Measurements from ENCODE around the gene MAST1.
"Not testable (repeated sequence)": the region's sequence is repeated elsewhere in the genome, so short reads cannot be mapped to it uniquely, and the experiment has no call there.

The MAST1 gene

DNA sequence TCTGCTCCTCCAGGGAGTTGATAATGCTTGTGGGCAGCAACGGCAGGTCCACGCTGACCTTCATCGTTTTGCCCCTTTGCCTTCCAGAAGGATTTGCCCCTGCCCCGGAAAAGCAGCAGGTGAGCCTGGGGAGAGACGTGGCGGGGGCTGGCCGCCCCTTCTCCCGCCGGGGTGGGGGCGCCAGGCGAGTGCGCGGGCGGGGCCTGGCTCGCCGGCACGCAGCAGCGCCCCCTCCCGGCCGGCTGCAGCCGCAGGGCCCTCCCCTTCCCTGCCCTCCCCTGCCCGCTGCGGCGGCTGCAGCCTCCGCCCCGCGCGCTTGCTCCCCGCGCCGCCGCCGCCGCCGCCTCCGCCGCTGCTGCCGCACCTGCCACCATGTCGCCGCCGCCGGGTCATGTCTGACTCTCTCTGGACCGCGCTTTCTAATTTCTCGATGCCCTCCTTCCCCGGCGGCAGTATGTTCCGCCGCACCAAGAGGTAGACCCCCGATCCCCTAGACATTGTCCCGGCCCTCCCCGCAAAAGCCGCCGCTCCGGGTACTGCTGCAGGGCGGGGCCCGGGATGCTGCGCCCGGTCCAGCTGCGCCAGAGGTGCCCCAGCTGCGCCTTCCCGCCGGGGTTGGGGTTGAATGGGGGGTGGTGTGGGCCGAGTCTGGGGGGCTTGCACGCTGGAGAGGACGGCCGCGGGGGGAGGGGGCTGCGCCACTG, at the start of gene MAST1:
MAST1 (plus strand) TSS at position 334 of the 704 bp plus-strand sequence; CDS start at position 392, 58 bp downstream.
- peak; percentile 58 to 89 (median 66) for DNase-seq

DNA sequence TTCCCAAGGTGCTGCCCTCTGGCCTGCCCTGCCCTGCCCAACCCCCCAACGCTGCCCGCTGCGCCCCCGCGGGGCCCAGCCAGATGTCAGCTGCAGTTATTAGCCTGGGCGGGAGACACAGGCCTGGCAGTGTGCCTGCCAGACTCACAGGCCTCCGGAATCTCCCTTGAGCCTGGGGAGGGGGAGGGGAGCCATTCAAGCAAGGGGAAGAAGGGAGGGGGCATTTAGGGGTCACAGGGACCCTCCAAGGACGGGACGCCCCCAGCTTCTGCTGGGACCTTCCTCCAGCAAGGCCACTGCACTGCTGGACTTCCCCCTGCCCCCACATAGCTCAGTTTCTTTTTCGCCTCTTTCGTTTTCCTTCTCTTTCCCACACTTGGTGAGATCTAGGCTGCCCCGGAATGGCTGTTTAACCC, 49.6 kb upstream of the MAST1 start:
- DNase-seq: peak; percentile 96 to 99 (median 97)

DNA sequence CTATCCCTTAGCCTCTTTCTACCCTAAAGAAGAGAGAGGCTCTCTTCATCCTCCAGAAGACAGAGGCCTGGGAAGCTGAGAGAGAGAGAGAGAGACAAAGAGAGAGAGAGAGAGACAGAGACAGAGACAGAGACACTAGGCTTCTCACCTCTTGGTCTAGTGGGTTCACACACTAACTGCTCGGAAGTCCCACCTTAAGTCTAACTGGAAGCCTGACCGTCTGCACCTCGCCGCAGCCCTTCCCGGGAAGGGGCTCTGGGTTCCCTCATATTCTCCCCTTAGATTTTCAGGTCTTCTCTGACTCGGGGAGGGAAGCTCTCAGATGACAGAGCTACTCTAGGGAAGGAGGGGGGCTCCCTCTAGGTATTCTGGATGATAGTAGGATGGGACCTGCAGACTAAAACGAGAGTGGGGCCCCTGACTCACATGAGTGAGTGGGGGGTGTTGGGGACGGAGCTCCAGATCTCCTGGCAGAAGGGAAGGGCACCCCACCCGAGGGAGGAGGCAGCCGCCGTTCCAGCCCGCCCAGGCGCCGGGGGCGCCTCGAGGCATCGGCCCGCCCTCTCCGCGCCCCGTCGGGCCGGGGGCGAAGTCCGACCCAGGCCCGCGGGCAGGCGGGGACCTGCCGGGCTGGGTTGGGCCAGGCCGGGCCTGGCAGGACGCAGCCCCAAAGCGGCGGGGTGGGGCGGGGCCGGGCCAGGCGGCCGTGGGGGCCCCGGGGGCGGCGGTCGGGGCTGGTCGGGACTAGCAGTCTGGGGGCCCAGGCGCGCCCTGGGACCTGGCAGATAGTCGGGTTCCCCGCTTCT, 49.0 kb upstream of the MAST1 start:
- no peak for DNase-seq

DNA sequence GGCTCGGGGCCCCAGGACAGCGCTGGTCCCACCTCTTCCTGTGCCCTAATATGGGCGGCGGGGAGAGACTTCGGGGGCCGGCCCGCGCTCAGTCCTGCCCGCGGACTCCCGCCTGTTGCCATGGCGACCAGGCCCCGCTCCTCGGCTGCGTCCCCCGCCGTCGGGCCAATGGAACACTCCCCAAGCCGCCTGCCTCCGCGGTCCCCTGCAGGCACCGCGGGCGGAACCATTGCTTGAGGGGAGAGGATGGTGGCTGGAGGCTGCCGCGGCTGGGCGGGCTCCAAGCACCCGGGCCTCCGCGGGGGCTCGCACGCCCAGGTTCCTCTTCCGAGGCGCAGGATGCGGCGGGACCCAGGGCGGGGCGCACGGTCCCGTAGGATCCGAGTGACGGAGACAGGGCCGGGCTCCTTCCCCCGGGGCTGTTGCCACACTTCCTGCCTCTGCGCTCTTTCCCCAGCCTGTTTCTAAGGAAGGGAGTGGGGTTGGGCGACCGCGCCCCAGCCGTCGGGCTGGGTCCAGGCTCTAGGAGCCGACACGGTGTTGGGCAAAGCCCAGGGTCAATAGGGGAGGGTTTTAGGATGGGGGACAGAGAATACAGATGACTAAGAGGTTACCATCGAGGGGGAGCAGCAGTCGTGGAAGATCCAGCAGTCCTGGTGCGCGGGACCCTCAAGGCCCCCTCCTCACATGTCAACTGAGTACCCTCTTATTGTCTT, 48.3 kb upstream of the MAST1 start:
- DNase-seq: peak; percentile 99 to 100 (median 100)

DNA sequence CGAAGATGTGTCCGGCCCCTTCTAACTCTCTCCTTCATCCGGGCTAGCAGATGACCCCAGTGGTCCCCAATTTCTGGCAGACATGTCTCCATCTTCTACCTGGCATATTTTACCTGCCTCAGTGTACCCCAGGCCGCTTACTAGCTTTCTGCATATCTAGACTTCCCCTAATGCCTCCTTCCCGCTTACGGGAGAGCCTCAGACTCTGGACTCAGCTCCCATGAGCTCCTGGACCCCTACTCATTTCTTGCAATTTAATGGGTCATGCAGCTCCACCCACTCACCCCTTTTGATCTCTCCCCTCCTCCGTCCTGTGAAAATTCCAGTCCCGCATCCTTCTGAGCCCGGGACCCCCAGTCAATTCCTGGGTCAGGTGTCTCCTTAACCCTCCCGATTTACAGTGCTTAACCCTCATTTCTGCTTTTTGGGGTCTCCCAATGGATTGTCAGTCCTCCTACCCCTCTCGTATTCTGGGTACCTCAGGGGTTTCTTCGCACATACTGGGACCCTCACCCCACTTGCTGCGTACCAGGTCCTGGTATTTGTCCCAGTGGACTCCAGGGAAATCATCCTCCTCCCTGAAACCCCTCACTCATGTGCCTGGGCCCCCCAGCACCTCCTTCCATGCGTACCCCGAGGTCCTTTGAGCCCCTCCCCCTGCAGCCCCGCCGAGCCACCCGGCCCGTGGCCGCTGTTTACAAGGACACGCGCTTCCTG, 47.5 kb upstream of the MAST1 start:
- DNase-seq: peak in 2 of 3 donors; percentile 33 to 48

DNA sequence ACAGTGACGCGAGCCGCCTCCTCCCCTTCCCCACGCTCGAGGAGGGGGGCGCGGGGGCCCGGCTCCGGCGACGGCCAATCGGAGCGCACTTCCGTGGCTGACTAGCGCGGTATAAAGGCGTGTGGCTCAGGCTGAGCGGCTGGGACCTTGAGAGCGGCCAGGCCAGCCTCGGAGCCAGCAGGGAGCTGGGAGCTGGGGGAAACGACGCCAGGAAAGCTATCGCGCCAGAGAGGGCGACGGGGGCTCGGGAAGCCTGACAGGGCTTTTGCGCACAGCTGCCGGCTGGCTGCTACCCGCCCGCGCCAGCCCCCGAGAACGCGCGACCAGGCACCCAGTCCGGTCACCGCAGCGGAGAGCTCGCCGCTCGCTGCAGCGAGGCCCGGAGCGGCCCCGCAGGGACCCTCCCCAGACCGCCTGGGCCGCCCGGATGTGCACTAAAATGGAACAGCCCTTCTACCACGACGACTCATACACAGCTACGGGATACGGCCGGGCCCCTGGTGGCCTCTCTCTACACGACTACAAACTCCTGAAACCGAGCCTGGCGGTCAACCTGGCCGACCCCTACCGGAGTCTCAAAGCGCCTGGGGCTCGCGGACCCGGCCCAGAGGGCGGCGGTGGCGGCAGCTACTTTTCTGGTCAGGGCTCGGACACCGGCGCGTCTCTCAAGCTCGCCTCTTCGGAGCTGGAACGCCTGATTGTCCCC, 46.8 kb upstream of the MAST1 start, which contains the start of gene JUNB:
JUNB (plus strand) TSS at position 142 of the 706 bp plus-strand sequence; CDS start at position 428, 286 bp downstream.
- peak; percentile 99 to 100 (median 99) for DNase-seq

DNA sequence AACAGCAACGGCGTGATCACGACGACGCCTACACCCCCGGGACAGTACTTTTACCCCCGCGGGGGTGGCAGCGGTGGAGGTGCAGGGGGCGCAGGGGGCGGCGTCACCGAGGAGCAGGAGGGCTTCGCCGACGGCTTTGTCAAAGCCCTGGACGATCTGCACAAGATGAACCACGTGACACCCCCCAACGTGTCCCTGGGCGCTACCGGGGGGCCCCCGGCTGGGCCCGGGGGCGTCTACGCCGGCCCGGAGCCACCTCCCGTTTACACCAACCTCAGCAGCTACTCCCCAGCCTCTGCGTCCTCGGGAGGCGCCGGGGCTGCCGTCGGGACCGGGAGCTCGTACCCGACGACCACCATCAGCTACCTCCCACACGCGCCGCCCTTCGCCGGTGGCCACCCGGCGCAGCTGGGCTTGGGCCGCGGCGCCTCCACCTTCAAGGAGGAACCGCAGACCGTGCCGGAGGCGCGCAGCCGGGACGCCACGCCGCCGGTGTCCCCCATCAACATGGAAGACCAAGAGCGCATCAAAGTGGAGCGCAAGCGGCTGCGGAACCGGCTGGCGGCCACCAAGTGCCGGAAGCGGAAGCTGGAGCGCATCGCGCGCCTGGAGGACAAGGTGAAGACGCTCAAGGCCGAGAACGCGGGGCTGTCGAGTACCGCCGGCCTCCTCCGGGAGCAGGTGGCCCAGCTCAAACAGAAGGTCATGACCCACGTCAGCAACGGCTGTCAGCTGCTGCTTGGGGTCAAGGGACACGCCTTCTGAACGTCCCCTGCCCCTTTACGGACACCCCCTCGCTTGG, 46.1 kb upstream of the MAST1 start:
- DNase-seq: peak; percentile 70 to 81 (median 77)

DNA sequence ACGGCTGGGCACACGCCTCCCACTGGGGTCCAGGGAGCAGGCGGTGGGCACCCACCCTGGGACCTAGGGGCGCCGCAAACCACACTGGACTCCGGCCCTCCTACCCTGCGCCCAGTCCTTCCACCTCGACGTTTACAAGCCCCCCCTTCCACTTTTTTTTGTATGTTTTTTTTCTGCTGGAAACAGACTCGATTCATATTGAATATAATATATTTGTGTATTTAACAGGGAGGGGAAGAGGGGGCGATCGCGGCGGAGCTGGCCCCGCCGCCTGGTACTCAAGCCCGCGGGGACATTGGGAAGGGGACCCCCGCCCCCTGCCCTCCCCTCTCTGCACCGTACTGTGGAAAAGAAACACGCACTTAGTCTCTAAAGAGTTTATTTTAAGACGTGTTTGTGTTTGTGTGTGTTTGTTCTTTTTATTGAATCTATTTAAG, 45.4 kb upstream of the MAST1 start:
- DNase-seq: no peak

DNA sequence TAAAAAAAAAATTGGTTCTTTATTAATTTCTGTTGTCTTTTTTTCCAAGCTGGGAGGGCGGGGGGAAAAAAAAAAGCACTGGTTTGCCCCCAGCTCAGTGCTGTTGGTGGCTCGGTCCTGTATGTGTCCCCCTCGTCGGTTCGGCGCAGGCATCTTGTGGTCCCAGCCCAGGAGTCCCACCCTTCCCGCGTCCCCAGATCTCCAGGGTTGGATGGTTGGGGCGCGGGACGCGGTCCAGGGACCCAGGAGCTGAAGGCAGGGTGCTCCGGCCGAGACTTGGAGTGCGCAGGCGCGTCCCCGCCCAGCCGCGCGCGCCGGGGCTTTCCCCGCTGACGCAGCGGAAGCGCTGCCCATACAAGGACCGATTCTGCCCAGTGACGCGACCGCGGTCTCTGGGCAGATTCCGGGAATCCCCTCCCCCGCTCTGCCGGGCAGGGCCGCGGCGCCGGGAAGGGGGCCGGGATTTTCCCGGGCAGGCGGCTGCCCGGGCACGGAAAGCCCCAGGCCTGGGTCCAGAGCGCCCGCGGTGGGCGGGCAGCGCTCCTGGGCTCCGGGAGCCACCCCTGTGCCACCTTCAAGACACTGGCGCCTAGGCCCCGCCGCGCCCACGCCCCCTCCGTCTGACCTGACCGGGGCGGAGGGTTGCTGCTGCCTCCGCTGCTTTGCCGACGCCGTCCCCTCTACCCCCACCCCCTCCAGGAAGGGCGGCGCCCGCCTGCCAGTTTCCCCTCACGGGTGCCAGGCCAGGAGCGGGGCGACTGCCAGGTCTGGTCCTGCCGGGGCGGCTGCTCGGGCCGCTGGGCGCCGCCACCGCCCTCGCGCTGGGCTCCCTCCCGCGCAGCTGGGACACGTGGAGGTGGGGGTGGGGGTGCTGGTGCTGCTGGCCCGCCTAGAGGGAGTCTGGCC, 44.8 kb upstream of the MAST1 start:
- peak; percentile 98 to 99 (median 98) for DNase-seq

DNA sequence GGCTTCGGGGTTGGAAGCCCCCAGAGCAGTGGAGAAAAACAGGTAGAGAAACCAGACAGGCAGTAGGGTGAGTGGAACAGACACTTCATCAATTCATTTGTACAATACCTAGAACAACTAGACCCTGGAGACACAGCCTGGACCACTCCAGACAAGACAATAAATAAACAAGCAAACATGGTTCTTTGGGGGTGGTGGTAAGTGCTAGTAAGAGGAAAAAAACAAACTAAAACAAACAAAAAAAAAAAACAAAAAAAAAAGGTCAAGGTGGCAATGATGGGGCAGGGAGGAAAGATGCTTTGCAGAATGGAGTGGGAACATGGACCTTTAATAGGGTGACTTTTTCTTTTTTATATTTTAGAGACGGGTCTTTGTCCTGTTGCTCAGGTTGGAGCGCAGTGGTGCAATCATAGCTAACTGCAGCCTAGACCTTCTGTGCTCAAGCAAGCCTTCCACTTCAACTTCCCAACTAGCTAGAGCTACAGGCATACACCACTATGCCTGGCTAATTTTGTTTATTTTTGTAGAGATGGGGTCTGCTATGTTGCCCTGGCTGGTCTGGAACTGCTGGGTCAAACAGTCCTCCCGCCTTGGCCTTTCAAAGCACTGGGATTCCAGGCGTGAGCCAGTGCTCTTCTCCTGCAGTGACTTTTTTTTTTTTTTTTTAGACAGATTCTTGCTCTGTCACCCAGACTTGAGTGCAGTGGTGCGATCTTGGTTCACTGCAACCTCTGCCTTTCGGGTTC, 43.9 kb upstream of the MAST1 start:
- peak in 2 of 3 donors; percentile 27 to 34 for DNase-seq

DNA sequence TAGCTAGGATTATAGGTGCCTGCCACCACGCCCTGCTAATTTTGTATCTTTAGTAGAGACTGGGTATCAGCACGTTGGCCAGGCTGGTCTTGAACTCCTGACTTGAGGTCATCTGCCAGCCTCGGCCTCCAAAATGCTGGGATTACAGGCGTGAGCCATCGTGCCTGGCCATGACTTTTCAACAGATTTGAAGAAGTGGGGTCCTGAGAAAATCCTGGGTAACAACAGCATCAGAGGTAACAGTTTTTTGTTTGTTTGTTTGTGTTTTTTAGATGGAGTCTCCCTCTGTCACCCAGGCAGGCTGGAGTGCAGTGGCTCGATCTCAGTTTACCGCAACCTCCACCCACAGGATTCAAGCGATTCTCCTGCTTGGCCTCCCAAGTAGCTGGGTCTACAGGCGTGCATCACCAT, 43.3 kb upstream of the MAST1 start:
- DNase-seq: no peak

DNA sequence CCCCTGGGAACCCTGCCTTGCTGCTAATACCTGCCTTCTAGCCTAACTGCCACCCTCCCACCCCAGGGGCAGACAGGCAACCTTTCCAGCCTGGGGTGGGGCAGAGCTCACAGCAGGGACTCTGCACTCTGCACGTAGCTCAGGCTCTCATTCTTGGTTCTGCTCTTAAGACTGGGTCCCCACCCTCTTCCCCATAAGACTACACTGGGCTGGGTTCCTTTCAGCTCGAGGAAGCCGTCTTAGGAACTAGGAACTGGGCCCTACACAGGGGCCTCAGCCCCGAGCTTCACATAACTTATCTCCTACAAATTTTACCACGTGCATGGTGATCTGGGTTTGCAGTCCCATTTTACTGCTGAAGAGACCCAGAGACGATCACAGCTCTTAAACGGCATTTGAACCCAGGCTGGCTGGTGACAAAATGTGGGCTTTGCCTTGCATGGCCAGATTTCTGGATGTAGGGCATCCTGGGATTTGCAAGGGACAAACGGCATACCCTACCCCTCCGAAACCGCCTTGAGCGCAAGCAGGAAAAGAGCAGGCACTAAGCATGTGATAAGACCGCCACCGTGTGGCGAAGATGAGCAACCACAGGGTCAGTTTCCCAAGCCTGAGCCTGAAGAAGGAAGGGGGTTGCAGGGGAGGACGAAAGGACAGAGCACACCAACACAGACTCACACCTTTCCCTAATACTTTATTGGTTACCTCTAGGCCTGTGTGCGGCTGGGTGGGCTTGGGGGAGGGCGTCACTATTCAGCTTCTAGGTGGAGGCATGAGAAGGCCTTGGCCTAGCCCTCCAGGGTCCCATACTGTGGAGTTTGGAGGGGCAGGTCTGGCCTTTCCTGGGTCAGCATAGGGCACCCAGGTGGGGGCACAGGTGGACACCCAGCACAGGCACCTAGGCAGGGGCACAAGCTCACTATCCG, 41.9 kb upstream of the MAST1 start:
- DNase-seq: peak; percentile 88 to 90 (median 89)

DNA sequence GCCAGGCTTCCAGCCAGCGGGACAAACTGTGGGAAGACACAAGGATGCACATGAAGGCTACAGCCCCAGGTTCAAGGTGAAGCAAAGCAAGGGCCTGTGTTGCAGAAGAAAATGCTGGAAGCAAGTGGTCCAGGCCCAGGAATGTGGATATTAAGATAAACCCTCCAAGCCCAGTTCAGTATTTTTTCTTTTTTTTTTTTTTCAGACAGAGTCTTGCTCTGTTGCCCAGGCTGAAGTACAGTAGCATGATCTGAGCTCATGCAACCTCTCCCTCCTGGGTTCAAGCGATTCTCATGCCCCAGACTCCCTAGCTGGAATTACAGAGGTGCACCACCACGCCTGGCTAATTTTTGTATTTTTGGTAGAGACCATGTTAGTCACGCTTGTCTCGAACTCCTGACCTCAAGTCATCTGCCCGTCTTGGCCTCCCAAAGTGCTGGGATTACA, 41.2 kb upstream of the MAST1 start:
- no peak for DNase-seq

DNA sequence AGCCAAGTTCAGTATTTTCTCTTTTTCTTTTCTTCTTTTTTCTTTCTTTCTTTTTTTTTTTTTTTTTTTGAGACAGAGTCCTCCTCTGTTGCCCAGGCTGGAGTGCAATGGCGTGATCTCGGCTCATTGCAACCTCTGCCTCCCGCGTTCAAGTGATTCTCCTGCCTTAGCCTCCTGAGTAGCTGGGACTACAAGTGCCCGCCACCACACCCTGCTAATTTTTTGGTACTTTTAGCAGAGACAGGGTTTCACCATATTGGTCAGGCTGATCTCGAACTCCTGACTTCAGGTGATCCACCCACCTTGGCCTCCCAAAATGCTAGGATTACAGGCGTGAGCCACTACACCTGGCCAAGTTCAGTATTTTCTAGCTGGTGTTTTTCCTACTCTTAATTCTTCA, 40.7 kb upstream of the MAST1 start:
- DNase-seq: not testable (repeated sequence)

DNA sequence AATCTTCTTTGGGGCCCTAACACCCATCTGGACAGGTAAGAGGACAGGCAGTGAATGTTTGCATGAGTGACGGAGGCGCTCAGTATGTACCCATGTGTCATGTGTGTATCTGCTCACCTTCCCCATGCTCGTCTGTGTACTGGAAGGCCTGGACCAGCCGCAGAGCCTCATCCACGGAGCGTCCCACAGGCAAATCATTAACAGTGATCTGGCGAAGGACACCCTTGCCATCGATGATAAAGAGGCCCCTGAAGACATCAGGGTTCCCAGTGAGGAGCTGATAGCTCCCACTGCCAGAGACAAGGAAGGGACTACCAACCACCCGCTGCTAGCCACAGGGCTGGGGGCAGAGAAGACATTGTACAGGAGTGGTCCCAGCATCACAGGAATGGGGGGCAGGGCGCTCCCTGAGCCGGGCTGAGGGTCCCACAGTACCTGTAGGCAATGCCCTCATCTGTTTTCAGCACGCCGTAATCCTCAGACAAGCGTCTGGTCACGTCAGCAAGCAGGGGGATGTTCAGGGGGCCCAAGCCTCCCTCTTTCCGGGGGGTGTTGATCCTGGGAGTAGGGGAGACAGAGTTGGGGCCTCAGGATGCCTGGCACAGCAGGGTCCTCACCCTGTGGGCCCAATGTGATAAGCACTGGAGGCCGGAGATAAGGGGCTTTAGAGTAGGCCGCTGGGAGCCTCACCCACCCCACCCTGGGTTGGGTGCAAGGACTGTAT, 38.4 kb upstream of the MAST1 start:
- peak in 1 of 3 donors; percentile 13 for DNase-seq

DNA sequence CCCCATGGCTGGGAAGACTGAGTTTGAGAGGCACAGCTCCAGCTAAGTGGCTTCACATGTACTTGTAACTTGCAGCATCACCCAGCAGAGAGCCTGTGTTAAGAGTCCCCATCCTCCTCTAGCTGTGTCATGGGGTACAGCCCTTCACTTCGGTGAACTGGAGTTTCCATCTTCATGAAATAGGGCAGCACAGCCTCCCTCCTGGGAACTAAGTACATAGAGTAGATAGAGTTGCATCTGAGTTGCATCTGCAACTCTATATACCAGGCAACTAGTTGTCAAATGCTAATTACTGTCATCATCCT, 37.9 kb upstream of the MAST1 start:
- DNase-seq: peak; percentile 64 to 71 (median 69)

DNA sequence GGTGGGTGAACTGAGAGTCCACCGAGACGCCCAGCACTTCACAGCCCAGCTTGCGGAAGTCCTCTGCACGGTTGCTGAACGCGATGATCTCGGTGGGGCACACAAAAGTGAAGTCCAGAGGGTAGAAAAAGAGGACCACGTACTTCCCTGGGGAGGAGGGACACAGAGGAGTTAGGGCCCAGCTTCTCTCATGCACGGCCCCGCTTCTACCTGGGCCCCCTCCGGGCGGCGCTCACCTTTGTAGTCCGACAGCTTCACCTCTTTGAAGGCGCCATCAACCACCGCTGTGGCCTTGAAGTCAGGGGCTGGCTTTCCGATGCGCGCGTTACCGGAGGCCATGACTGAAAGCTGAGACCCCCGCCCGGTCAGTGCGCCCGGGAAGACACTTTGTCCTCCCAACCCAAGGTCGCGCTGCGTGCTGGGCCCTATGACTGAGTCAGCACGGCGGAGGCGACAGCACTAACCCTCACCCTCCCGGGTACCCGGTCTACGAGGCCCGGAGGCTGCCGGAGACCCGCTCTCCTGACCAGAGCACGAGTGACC, 37.3 kb upstream of the MAST1 start:
- DNase-seq: peak in 2 of 3 donors; percentile 13 to 17

Data from suppressor macrophage treated with lipopolysaccharide for 1 hour (primary cell).